Measurements from ENCODE around the gene MRTFB. TPM values are rescaled to one million over a fixed set of nuclear protein-coding genes. Genes with fewer than 3 reads are reported as not detected.
A peak's percentile ranks its signal among the peaks of the same experiment; 100 is the strongest.

The MRTFB gene
- total and polyA plus RNA-seq, 2 of the 13 experiments (the other 11 are each of a cell fraction or from before 2014, with no cell fraction given), result 11.4 to 14.0 TPM

GRCh38 chr16:14285513-14286367 lies 214.6 kb downstream of the MRTFB start (continued):
- TF ChIP-seq ZNF710 (CRISPR knock-in tag; IDR thresholded peaks at IDR 0.05; ENCODE audit: borderline replicate concordance) (peak; percentile 55), HNRNPLL (IDR thresholded peaks at IDR 0.05; ENCODE audit: low read depth, low read length, poor library complexity, severe bottlenecking) (peak; percentile 63), MED1 (CRISPR knock-in tag; IDR thresholded peaks at IDR 0.05) (peak; percentile 86), HES4 (CRISPR knock-in tag; IDR thresholded peaks at IDR 0.05; ENCODE audit: borderline replicate concordance) (0 out of 2 replicates have a peak, but pooled peaks have one; percentile 87), MTERF4 (CRISPR knock-in tag; IDR thresholded peaks at IDR 0.05) (peak; percentile 95), SNRNP70 (IDR thresholded peaks at IDR 0.05; ENCODE audit: low read depth, low read length) (no peak), ZNF616 (CRISPR knock-in tag; IDR thresholded peaks at IDR 0.05; ENCODE audit: low read depth) (peak; percentile 68; the same call in 1 of the 2 replicates), ZGPAT (CRISPR knock-in tag; IDR thresholded peaks at IDR 0.05) (peak; percentile 98), HOXA3 (CRISPR knock-in tag; IDR thresholded peaks at IDR 0.05) (peak; percentile 92), NR2F2 (IDR thresholded peaks at IDR 0.05; ENCODE audit: borderline replicate concordance, low read depth) (peak; percentile 50; the same call in 1 of the 2 replicates), ZNF329 (CRISPR knock-in tag; IDR thresholded peaks at IDR 0.05; ENCODE audit: low read depth) (peak; percentile 86), FOXP4 (CRISPR knock-in tag; IDR thresholded peaks at IDR 0.05) (peak; percentile 68), AKAP8 (CRISPR knock-in tag; IDR thresholded peaks at IDR 0.05) (no peak; the same call in 1 of the 2 replicates), ZNF232 (CRISPR knock-in tag; IDR thresholded peaks at IDR 0.05; ENCODE audit: borderline replicate concordance) (peak; percentile 93), ZNF251 (CRISPR knock-in tag; IDR thresholded peaks at IDR 0.05) (peak; percentile 98; the same call in 1 of the 2 replicates), ETV6 (CRISPR knock-in tag; conservative IDR thresholded peaks at IDR 0.05) (peak; percentile 96; the same call in 1 of the 2 replicates), NR2F6 (IDR thresholded peaks at IDR 0.05) (peak; percentile 59), NR2F6 (CRISPR knock-in tag; IDR thresholded peaks at IDR 0.05) (peak; percentile 57; the same call in 1 of the 2 replicates), BORCS8-MEF2B (CRISPR knock-in tag; IDR thresholded peaks at IDR 0.05) (peak; percentile 62), MEF2D (CRISPR knock-in tag; IDR thresholded peaks at IDR 0.05) (peak; percentile 60)

Measured in HepG2 (cell line).